Immature natural killer cell (primary cell): ENCODE results near the gene CDH4. TPM values are rescaled to one million over a fixed set of nuclear protein-coding genes. Genes with fewer than 3 reads are reported as not detected.

Experiments used
- DNase-seq, 3 donors: peaks; one replicate each; pipeline ENCODE4 v3.0.0; 2022; ENCODE audit warnings: mixed read lengths in 1 of 3
- H3K27ac Mint-ChIP-seq, 6 donors: one replicate each; pipeline ENCODE4 v1.8.0; 2020; ENCODE audit warnings: mixed read lengths in 6 of 6, mild to moderate bottlenecking in 5 of 6, inconsistent platforms in 4 of 6, moderate library complexity in 3 of 6
- H3K27me3 Mint-ChIP-seq, 3 donors: one replicate each; pipeline ENCODE4 v1.8.0; 2020 to 2021; ENCODE audit warnings: low read depth in 3 of 3, mild to moderate bottlenecking in 3 of 3, mixed read lengths in 3 of 3, moderate library complexity in 3 of 3, inconsistent platforms in 1 of 3
- H3K36me3 Mint-ChIP-seq, 3 donors: one replicate each; pipeline ENCODE4 v1.8.0; 2020; ENCODE audit warnings: mixed read lengths in 3 of 3, inconsistent platforms in 2 of 3, mild to moderate bottlenecking in 2 of 3
- H3K4me1 Mint-ChIP-seq, 2 donors: one replicate each; pipeline ENCODE4 v1.8.0; 2020; ENCODE audit warnings: inconsistent platforms in 2 of 2, mild to moderate bottlenecking in 2 of 2, mixed read lengths in 2 of 2, moderate library complexity in 1 of 2
- H3K4me3 Mint-ChIP-seq, 5 donors: one replicate each; pipeline ENCODE4 v1.8.0; 2020; ENCODE audit warnings: mild to moderate bottlenecking in 5 of 5, mixed read lengths in 5 of 5, inconsistent platforms in 3 of 5, moderate library complexity in 3 of 5
- H3K9me3 Mint-ChIP-seq, 6 donors: one replicate each; pipeline ENCODE4 v1.8.0; 2020; ENCODE audit warnings: mild to moderate bottlenecking in 6 of 6, mixed read lengths in 6 of 6, inconsistent platforms in 4 of 6, moderate library complexity in 3 of 6
- polyA plus RNA-seq, 3 donors: library from polyadenylated mRNA; unstranded; fragments of 300-500 nt; fragmentation: Illumina TruSeq; gene quantifications; one replicate each; pipeline ENCODE4 v1.2.3, GENCODE V29; 2021

CDH4 gene
- polyA plus RNA-seq, 3 donors from 2014 or later, result not detected

DNA sequence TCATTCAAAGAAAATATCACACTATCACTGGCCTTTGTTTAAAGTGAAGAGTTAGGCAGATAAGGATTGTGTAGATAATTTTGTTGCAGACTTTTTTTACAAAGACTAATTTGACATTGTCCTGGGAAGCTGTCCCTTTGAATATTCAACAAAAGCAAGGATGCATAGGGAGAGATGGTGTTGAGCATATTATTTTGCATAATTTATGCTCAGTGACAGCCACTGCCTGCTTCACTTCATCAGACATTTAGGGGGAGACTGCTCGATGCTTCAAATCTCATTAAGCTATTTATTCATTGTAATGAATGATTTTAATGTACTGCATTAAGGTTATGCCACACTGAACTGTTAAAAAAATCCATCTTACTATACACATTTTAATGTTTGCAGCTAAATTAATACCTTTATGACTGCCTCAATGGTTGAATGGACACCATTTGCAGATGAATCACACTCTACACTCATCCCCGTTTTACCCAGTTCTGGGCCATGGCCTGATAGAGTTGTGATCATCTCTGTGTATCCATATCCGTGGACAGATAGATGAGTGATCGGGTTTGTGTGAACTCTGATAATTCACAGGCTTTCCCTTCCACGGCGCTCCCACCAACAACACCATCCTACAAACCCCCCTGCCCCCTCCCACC lies 128.0 kb downstream of the CDH4 start:
- Mint-ChIP-seq H3K4me3 (no peak overlapping the region), H3K27me3 (peaks cover 0 to 4% (median 0%) of the 10 kb centered on the region in 3 donors), H3K36me3 (no peaks in the 10 kb centered on the region), H3K27ac (no peak overlapping the region), H3K4me1 (no peaks in the 10 kb centered on the region), H3K9me3 (peaks cover 0 to 9% (median 0%) of the 10 kb centered on the region in 6 donors)
- DNase-seq, result no peak

DNA sequence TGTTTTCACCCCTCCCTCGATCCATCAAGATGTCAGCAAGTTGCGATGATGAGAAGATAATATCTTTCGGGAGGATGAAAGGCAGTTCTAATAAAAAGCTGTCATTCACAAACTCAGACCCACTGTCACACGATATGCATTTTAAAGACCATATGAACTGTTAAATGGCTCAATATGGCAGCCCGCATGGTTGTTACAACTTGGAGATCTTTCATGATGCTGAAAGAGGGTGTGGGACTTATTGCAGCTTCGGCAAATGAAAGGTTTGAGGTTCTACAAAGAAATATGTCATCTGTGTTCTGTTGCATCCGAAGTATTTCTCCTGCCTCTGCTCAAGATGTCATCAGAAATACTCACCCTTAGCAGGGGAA lies 128.5 kb downstream of the CDH4 start:
- H3K27ac Mint-ChIP-seq, result no peak overlapping the region
- H3K27me3 Mint-ChIP-seq, result peaks cover 0 to 8% (median 0%) of the 10 kb centered on the region in 3 donors

DNA sequence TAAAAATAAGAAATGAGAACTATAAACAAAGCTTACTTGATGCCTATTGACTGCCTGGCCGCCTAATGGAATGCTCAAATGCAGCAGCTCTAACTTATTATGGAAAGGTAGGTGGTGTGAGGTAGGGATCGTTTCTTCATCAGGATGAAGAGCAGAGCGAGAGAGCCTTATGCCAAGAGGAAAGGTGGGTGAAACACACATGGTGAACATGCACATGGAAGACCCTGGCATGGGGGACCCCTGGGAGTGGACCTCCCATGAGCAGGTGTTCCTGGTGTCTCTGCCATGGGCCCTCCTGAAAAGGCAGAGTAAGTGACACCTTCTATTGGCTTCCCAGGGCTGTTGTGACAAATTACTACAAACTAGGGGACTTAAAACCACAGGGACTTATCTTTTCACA lies 130.1 kb downstream of the CDH4 start:
- Mint-ChIP-seq H3K4me1 (no peaks in the 10 kb centered on the region), H3K4me3 (no peak overlapping the region), H3K27ac (no peak overlapping the region), H3K9me3 (peaks cover 0 to 9% (median 1%) of the 10 kb centered on the region in 6 donors), H3K27me3 (peaks cover 0 to 12% (median 3%) of the 10 kb centered on the region in 3 donors), H3K36me3 (no peaks in the 10 kb centered on the region)
- no peak for DNase-seq

More for the DNA sequence above, 128.5 kb downstream of the CDH4 start:
- H3K4me1 Mint-ChIP-seq, result no peaks in the 10 kb centered on the region
- H3K4me3 Mint-ChIP-seq, result no peak overlapping the region
- DNase-seq, result no peak
- H3K36me3 Mint-ChIP-seq, result no peaks in the 10 kb centered on the region
- H3K9me3 Mint-ChIP-seq, result peaks cover 0 to 9% (median 0%) of the 10 kb centered on the region in 6 donors

DNA sequence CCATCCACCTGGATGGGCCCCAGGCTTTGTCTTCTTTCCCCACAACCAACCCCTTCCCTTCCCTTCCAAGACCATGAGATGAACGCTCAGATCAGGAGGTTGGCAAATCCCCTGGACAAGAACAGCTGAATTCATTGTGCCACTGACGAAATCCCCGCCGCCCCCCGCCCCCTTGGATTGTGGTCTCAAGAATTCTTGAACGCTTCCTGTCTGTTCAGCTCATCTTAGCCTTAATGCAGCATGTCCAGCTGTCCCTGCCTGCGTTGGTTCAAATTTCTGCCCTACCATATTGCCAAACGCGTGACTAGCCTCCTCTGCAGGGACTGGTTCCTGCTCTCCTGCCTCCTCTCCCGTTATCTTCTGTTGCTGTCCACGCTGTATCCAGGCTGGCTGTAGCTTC lies 133.2 kb downstream of the CDH4 start:
- DNase-seq, result no peak
- H3K9me3 Mint-ChIP-seq, result peaks cover 0 to 8% (median 3%) of the 10 kb centered on the region in 6 donors
- no peak overlapping the region for H3K27ac Mint-ChIP-seq
- H3K4me3 Mint-ChIP-seq, result no peak overlapping the region
- H3K27me3 Mint-ChIP-seq, result peaks cover 2 to 17% (median 3%) of the 10 kb centered on the region in 3 donors
- no peaks in the 10 kb centered on the region for H3K36me3 Mint-ChIP-seq
- no peaks in the 10 kb centered on the region for H3K4me1 Mint-ChIP-seq

DNA sequence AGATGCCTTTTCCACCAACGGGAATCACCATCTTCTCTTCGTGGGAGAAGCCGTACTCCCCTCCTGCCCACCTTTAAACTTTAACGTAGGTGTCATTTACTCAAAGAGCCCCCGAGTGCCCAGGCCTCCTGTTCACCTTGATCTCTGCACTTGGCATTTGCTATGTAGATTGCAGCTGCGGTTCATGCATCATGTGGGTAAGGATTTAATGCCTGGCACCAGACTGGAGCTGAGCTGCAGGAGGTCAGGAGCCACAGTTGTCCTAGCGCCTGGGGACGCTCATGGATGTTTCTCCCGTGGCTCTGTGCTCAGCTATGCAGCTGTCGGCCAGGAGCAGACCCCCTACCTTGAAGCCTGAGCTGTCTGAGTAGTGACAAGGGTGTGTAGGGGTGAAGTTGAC lies 133.7 kb downstream of the CDH4 start:
- peaks cover 0 to 8% (median 3%) of the 10 kb centered on the region in 6 donors for H3K9me3 Mint-ChIP-seq
- H3K4me3 Mint-ChIP-seq, result no peak overlapping the region
- peaks cover 2 to 17% (median 3%) of the 10 kb centered on the region in 3 donors for H3K27me3 Mint-ChIP-seq
- H3K27ac Mint-ChIP-seq, result no peak overlapping the region
- no peak for DNase-seq
- no peaks in the 10 kb centered on the region for H3K4me1 Mint-ChIP-seq
- no peaks in the 10 kb centered on the region for H3K36me3 Mint-ChIP-seq

DNA sequence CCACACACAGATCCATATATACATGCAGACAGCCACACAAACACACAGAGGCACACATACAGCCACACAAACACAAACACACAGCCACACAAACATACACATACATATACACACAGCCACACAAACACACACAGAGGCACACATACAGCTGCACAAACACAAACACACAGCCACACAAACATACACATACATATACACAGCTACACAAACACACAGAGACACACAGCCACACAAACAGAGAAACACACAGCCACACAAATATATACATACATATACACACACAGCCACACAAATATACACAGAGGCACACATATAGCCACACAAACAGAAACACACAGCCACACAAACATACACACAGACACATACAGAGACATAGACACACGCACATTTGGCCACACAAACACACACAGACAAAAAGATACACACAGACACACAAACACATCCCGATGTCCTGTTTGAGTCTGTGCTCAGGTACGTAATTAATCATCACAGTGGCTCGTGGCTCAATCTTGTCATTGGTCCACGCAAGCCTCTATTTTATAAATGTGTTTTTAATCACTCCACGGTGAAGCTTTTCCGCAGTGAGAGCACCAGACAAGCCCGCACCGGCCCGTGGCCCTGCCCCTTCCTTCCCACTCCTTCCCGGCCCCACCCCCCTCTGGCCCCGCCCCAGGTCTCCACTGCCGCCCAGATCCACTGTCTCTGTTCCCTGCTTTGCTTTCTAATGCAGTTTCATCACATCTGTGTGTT lies 135.3 kb downstream of the CDH4 start:
- Mint-ChIP-seq H3K4me3 (no peak overlapping the region), H3K9me3 (peaks cover 0 to 8% (median 2%) of the 10 kb centered on the region in 6 donors), H3K36me3 (no peaks in the 10 kb centered on the region), H3K4me1 (no peaks in the 10 kb centered on the region), H3K27ac (no peak overlapping the region), H3K27me3 (peaks cover 2 to 17% (median 3%) of the 10 kb centered on the region in 3 donors)
- no peak for DNase-seq

DNA sequence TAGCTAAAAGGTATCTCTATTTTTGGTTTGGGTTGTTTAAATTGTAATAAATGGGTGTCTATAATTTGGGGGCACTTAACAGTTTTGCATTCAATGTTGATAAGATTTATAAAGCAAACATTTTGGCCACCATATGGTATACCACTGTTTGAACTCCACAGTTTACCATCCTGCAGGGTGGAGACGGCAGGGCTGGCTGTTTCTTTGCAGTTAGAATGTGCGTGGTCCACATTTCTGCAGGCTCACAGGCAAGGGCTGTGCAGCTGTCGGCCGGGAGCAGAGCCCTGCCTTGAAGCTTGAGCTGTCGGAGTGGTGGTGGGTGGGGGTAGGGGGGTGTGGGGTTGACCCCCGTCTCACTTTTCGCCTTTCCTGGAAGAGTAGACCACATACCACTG lies 135.9 kb downstream of the CDH4 start:
- H3K4me1 Mint-ChIP-seq, result no peaks in the 10 kb centered on the region
- H3K27ac Mint-ChIP-seq, result no peak overlapping the region
- no peaks in the 10 kb centered on the region for H3K36me3 Mint-ChIP-seq
- H3K27me3 Mint-ChIP-seq, result peaks cover 2 to 17% (median 3%) of the 10 kb centered on the region in 3 donors
- peaks cover 0 to 8% (median 3%) of the 10 kb centered on the region in 6 donors for H3K9me3 Mint-ChIP-seq
- H3K4me3 Mint-ChIP-seq, result no peak overlapping the region
- DNase-seq, result no peak

DNA sequence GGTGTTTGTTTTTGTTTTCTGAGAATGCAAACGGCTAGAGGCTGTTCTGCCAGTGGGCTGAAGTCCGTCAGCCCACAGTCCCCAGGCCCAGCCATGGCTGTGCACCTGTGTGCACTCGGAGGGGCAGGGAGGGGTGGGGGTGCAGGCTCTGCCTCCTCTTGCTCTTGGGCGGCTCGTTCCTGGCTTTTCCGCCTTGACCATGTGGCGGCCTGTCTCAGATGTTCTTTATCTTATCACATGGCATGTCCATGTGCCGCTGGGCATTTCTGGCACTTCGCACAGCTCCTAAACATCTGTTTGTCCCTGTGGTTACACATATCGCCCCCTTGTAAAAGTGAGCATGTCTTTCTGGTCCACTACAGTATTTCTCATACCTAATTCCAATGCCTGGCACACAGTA lies 137.0 kb downstream of the CDH4 start:
- H3K4me3 Mint-ChIP-seq, result no peak overlapping the region
- peaks cover 2 to 17% (median 3%) of the 10 kb centered on the region in 3 donors for H3K27me3 Mint-ChIP-seq
- no peaks in the 10 kb centered on the region for H3K4me1 Mint-ChIP-seq
- no peak overlapping the region for H3K27ac Mint-ChIP-seq
- H3K36me3 Mint-ChIP-seq, result no peaks in the 10 kb centered on the region
- DNase-seq, result no peak
- H3K9me3 Mint-ChIP-seq, result peaks cover 0 to 8% (median 3%) of the 10 kb centered on the region in 6 donors

DNA sequence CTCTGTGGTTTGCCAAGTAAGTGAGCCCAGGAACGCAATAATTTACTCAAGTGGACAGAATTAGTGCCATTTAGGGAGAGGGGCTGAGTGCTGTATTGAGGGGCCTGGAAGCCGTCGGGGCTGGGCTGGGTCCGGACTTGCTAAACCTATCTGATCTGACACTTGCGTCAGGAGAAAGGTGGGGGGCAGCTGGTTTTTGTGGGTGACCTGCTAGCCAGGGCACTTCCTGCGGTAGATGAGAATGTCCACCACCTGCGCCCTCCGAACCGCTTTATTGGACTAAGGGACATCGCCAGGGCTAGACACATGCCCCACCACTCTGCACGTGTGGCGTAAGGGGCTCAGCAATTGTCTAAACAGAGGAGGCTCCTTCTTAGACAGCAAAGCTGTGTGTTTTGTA lies 139.1 kb downstream of the CDH4 start:
- DNase-seq, result no peak
- Mint-ChIP-seq H3K27me3 (peaks cover 2 to 13% (median 3%) of the 10 kb centered on the region in 3 donors), H3K27ac (no peak overlapping the region), H3K4me3 (no peak overlapping the region), H3K36me3 (no peaks in the 10 kb centered on the region), H3K9me3 (peaks cover 0 to 8% (median 3%) of the 10 kb centered on the region in 6 donors), H3K4me1 (no peaks in the 10 kb centered on the region)

DNA sequence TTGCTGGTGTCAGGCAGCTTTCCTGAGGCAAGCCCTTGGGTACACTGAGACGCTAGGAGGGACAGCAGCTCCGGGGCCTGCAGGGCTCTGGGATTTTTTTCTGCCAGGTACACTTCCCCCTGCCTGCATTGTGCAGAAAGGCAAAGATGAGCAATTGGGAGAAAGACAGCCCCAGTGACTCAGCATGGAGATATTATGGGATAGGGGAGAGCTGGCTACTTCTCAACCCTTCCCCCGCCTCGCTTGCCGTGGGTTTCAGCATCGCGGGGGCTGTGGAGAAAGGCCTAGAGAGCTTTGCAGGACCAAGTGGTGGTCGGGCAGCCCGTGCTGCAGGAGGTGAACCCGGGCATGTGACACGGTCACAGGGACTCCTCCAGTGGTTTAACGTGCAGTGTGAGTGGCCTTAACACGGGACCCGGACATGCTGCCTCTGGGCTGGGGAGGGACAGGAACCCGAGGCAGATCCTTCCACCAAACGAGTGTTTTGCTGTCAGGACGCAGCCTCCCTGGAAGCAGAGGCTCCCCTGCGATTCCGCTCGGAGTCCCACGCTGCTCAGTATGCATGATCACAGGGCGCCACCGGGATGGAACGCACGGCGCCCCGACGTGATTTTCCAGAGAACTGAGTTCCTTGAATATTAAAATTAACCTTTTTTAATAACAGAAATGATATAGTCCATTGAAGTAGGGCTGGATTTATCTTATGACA lies 139.9 kb downstream of the CDH4 start:
- peaks cover 0 to 8% (median 3%) of the 10 kb centered on the region in 6 donors for H3K9me3 Mint-ChIP-seq
- no peak overlapping the region for H3K27ac Mint-ChIP-seq
- peaks cover 0 to 13% (median 2%) of the 10 kb centered on the region in 3 donors for H3K27me3 Mint-ChIP-seq
- no peak for DNase-seq
- no peaks in the 10 kb centered on the region for H3K36me3 Mint-ChIP-seq
- no peak overlapping the region for H3K4me3 Mint-ChIP-seq
- H3K4me1 Mint-ChIP-seq, result no peaks in the 10 kb centered on the region

DNA sequence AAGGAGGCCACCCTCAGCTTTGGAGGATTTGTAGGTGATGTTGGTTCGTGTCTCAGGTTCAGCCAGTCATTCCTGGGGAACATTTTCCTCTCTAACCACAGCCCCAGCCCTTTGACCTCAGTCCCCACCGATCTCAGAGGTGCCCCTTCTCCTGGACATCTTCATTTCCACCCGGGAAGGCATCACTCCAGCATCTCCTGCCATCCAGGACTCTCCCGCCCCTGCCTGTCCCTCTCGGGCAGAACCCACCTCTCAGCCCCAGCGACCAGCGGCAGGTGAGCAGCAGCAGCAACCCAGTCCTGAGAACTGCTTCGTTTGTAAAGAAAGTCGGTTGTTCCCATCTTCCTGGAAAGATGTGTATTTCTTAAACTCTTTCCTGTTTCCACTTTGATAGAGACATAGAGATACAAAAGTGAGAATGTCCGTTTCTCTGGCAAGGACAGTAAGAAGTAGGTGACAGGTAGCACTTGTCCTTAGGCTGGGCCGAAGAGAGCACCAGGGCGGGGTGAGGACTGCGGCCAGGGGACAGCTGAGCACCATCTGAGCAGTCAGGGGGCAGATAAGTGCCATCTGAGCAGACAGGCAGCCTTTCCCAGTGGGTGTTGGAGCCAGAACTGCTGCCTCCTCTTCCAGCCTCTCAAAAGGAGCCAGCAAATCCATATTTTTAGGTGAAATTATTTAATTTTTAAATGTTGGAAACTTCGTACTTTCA lies 142.2 kb downstream of the CDH4 start:
- no peak for DNase-seq
- H3K4me1 Mint-ChIP-seq, result no peaks in the 10 kb centered on the region
- no peak overlapping the region for H3K4me3 Mint-ChIP-seq
- H3K36me3 Mint-ChIP-seq, result no peaks in the 10 kb centered on the region
- H3K27ac Mint-ChIP-seq, result no peak overlapping the region
- peaks cover 0 to 4% (median 2%) of the 10 kb centered on the region in 6 donors for H3K9me3 Mint-ChIP-seq
- H3K27me3 Mint-ChIP-seq, result peaks cover 0 to 5% (median 2%) of the 10 kb centered on the region in 3 donors

DNA sequence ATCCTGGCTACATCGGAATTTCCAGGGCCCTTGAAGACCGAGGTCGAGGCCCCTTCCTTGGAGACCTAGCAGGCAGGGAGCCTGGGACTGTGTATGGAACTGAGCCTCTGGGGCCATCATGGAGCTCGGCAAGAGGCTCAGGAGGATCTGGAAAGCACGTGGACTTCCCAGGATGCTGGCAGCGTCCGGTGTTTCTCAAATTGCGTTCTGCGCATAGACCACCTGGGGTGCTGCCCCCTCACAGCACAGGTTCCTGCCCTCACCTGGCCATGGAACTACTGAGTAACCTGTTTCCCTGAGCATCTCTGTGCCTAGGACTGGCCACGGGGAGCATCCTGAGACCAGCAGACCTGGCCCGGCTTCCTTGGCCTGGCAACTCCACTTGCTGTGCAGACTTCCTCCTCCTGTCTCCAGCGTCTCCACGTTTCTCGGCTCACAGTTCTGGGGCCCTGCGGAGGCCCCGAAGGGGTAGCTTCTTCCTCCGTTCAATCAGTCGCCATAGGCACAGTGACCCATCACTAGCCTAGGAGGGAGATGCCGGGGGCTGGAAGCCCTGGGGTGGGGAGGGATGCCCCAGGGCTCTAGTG lies 144.3 kb downstream of the CDH4 start:
- Mint-ChIP-seq H3K4me3 (no peak overlapping the region), H3K36me3 (no peaks in the 10 kb centered on the region), H3K27ac (no peak overlapping the region), H3K27me3 (peaks cover 0 to 5% (median 2%) of the 10 kb centered on the region in 3 donors), H3K9me3 (peaks cover 0 to 6% (median 3%) of the 10 kb centered on the region in 6 donors), H3K4me1 (no peaks in the 10 kb centered on the region)
- no peak for DNase-seq

DNA sequence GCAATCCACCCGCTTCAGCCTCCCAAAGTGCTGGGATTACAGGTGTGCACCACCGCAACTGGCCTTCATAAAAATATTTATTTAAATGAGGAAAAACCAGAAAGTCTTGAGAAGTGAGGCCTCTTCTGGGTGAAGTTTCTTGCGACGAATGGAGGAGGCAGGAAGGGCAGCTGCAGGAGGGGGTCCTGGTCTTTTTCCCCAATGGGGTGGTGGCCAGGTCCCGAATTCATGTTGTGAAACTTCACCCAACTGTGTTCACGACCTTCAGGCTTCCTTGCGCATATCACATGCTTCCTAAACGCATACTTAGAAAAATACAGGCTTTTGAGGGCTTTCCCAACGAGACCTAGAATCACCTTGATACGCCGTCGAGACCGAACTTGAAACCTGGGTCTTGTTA lies 145.1 kb downstream of the CDH4 start:
- Mint-ChIP-seq H3K36me3 (no peaks in the 10 kb centered on the region), H3K27ac (no peak overlapping the region), H3K9me3 (peaks cover 0 to 7% (median 4%) of the 10 kb centered on the region in 6 donors), H3K27me3 (peaks cover 0 to 2% (median 2%) of the 10 kb centered on the region in 3 donors), H3K4me3 (no peak overlapping the region), H3K4me1 (no peaks in the 10 kb centered on the region)
- no peak for DNase-seq
